BE2C (cell line): Measurements from ENCODE around the gene FBXO3.
A peak's percentile ranks its signal among the peaks of the same experiment; 100 is the strongest.
"Not testable (repeated sequence)": the region's sequence is repeated elsewhere in the genome, so short reads cannot be mapped to it uniquely, and the experiment has no call there.

Experiments used
- DNase-seq: peaks from one replicate; pipeline ENCODE4 v3.0.0-alpha.2; 2020
- H3K27me3 ChIP-seq: fragments of 250-450 bp; sonication (Bioruptor Pico); 2 replicates; pipeline ENCODE4 v1.5.1; 2020; ENCODE audit warnings: mild to moderate bottlenecking
- H3K36me3 ChIP-seq: fragments of 250-450 bp; sonication (Bioruptor Pico); 2 replicates; pipeline ENCODE4 v1.5.1; 2020; ENCODE audit warnings: mild to moderate bottlenecking
- H3K4me1 ChIP-seq: fragments of 250-450 bp; sonication (Bioruptor Pico); 2 replicates; pipeline ENCODE4 v1.5.1; 2020
- H3K4me3 ChIP-seq: 2 replicates; pipeline ENCODE4 v1.5.1; 2011; ENCODE audit warnings: low read depth, low read length
- H3K9me3 ChIP-seq: fragments of 250-450 bp; sonication (Bioruptor Pico); 2 replicates; pipeline ENCODE4 v1.5.1; 2020
- TF ChIP-seq, protein P1 (sequence below): IDR thresholded peaks from 2 replicates; pipeline ENCODE4 v1.5.1; 2012; ENCODE audit warnings: mild to moderate bottlenecking, low read depth, low read length

Gene FBXO3

GRCh38 chr11:33735271-33736147 is 38.8 kb downstream of the FBXO3 start:
- Histone ChIP-seq H3K4me1 (no peaks in the 10 kb centered on the region; the same call in 1 of the 2 replicates), H3K4me3 (peak overlapping the region; percentile 63), H3K36me3 (no peaks in the 10 kb centered on the region), H3K27me3 (no peaks in the 10 kb centered on the region), H3K9me3 (no peaks in the 10 kb centered on the region)
- peak; percentile 8 for DNase-seq
- TF ChIP-seq, protein P1, sequence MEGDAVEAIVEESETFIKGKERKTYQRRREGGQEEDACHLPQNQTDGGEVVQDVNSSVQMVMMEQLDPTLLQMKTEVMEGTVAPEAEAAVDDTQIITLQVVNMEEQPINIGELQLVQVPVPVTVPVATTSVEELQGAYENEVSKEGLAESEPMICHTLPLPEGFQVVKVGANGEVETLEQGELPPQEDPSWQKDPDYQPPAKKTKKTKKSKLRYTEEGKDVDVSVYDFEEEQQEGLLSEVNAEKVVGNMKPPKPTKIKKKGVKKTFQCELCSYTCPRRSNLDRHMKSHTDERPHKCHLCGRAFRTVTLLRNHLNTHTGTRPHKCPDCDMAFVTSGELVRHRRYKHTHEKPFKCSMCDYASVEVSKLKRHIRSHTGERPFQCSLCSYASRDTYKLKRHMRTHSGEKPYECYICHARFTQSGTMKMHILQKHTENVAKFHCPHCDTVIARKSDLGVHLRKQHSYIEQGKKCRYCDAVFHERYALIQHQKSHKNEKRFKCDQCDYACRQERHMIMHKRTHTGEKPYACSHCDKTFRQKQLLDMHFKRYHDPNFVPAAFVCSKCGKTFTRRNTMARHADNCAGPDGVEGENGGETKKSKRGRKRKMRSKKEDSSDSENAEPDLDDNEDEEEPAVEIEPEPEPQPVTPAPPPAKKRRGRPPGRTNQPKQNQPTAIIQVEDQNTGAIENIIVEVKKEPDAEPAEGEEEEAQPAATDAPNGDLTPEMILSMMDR: no peak

GRCh38 chr11:33734441-33735270 is 39.7 kb downstream of the FBXO3 start:
- Histone ChIP-seq H3K27me3 (no peaks in the 10 kb centered on the region), H3K36me3 (no peaks in the 10 kb centered on the region), H3K4me3 (no peak overlapping the region), H3K9me3 (no peaks in the 10 kb centered on the region), H3K4me1 (no peaks in the 10 kb centered on the region; the same call in 1 of the 2 replicates)
- DNase-seq: no peak
- TF ChIP-seq, protein P1: no peak

GRCh38 chr11:33733980-33734379 is 40.3 kb downstream of the FBXO3 start:
- no peaks in the 10 kb centered on the region for H3K27me3 ChIP-seq
- no peak for DNase-seq
- H3K36me3 ChIP-seq: no peaks in the 10 kb centered on the region
- H3K9me3 ChIP-seq: no peaks in the 10 kb centered on the region
- TF ChIP-seq, protein P1: no peak
- no peaks in the 10 kb centered on the region; the same call in 1 of the 2 replicates for H3K4me1 ChIP-seq
- H3K4me3 ChIP-seq: no peak overlapping the region

- no peaks in the 10 kb centered on the region; the same call in 1 of the 2 replicates for H3K4me1 ChIP-seq
- H3K27me3 ChIP-seq: no peaks in the 10 kb centered on the region
- H3K4me3 ChIP-seq: no peak overlapping the region
- no peaks in the 10 kb centered on the region for H3K9me3 ChIP-seq
- no peaks in the 10 kb centered on the region for H3K36me3 ChIP-seq
- no peak for DNase-seq
- TF ChIP-seq, protein P1: no peak
These were observed 42.4 kb downstream of the FBXO3 start for GRCh38 chr11:33731723-33732531.

DNA sequence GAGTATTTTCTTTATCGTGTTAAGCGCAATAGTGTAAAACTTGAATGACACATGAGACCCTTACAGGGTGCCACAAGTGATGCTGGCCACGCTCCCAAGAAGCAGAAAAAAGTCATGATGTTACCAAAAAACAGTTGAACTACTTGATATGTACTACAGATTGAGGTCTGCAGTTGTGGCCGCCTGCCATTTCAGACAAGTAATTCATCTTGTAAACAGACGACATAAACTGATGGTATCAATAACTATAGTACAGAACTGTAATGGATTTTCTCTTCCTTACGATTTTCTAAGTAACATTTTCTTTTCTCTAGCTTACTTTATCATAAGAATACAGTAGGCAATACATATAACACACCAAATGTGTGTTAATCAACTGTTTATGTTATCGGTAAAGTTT is 43.6 kb downstream of the FBXO3 start:
- TF ChIP-seq, protein P1: no peak
- no peaks in the 10 kb centered on the region for H3K36me3 ChIP-seq

DNA sequence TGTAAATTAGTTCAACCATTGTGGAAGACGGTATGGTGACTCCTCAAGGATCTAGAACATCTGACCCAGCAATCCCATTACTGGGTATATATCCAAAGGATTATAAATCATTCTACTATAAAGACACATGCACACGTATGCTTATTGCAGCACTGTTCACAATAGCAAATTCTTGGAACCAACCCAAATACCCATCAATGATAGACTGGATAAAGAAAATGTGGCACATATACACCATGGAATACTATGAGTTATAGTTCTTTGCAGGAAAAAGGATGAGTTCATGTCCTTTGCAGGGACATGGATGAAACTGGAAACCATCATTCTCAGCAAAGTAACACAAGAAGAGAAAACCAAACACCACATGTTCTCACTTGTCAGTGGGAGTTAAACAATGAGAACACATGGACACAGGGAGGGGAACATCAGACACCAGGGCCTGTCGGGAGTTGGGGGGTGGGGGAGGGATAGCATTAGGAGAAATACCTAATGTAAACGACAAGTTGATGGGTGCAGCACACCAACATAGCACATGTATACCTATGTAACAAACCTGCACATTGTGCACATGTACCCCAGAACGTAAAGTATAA is 45.2 kb downstream of the FBXO3 start:
- not testable (repeated sequence) for H3K4me3 ChIP-seq, H3K36me3 ChIP-seq, H3K27me3 ChIP-seq, DNase-seq, H3K9me3 ChIP-seq, H3K4me1 ChIP-seq

More for the DNA sequence above, 43.6 kb downstream of the FBXO3 start:
- DNase-seq: no peak
- no peaks in the 10 kb centered on the region for H3K9me3 ChIP-seq
- no peaks in the 10 kb centered on the region; the same call in 1 of the 2 replicates for H3K4me1 ChIP-seq
- H3K4me3 ChIP-seq: no peak overlapping the region
- H3K27me3 ChIP-seq: no peaks in the 10 kb centered on the region

GRCh38 chr11:33727539-33727938 is 46.8 kb downstream of the FBXO3 start:
- H3K4me1 ChIP-seq, H3K9me3 ChIP-seq, H3K27me3 ChIP-seq, DNase-seq, H3K4me3 ChIP-seq, H3K36me3 ChIP-seq: not testable (repeated sequence)
